ENCODE results near the gene WNT6.

WNT6 gene

GRCh38 chr2:218859556-218859987, at the start of gene WNT6:
Gene WNT6 (plus strand): TSS chr2:218859805. CDS start chr2:218860038, 233 bp downstream.
- no peak for FAIRE-seq
- no peak for DNase-seq (ENCODE audit: insufficient read length, low spot score)

- DNase-seq (ENCODE audit: insufficient read length, low spot score) (no peak), FAIRE-seq (no peak)
These were observed 49.3 kb upstream of the WNT6 start for GRCh38 chr2:218810256-218810655.

- no peak for FAIRE-seq
- no peak for DNase-seq (ENCODE audit: insufficient read length, low spot score)
These were observed 48.2 kb upstream of the WNT6 start for GRCh38 chr2:218811382-218811781.

GRCh38 chr2:218812096-218812815, 47.3 kb upstream of the WNT6 start:
- no peak for DNase-seq (ENCODE audit: insufficient read length, low spot score)
- no peak for FAIRE-seq

GRCh38 chr2:218812861-218813260, 46.7 kb upstream of the WNT6 start:
- FAIRE-seq: no peak
- no peak for DNase-seq (ENCODE audit: insufficient read length, low spot score)

- FAIRE-seq (no peak), DNase-seq (ENCODE audit: insufficient read length, low spot score) (no peak)
These were observed 45.7 kb upstream of the WNT6 start for GRCh38 chr2:218813771-218814460.

- FAIRE-seq (no peak), DNase-seq (ENCODE audit: insufficient read length, low spot score) (no peak)
These were observed 44.9 kb upstream of the WNT6 start for GRCh38 chr2:218814540-218815243.

- FAIRE-seq: no peak
- DNase-seq (ENCODE audit: insufficient read length, low spot score): no peak
These were observed 44.4 kb upstream of the WNT6 start for GRCh38 chr2:218815244-218815637.

- FAIRE-seq: no peak
- DNase-seq (ENCODE audit: insufficient read length, low spot score): no peak
These were observed 44.0 kb upstream of the WNT6 start for GRCh38 chr2:218815649-218816048.

GRCh38 chr2:218816561-218817011, 43.0 kb upstream of the WNT6 start:
- FAIRE-seq: no peak
- no peak for DNase-seq (ENCODE audit: insufficient read length, low spot score)

- DNase-seq (ENCODE audit: insufficient read length, low spot score): no peak
- no peak for FAIRE-seq
These were observed 40.5 kb upstream of the WNT6 start for GRCh38 chr2:218819093-218819492.

GRCh38 chr2:218820746-218821369, 38.7 kb upstream of the WNT6 start:
- FAIRE-seq (no peak), DNase-seq (ENCODE audit: insufficient read length, low spot score) (no peak)

- no peak for FAIRE-seq
- no peak for DNase-seq (ENCODE audit: insufficient read length, low spot score)
These were observed 37.9 kb upstream of the WNT6 start for GRCh38 chr2:218821605-218822211.

GRCh38 chr2:218822622-218823021, 37.0 kb upstream of the WNT6 start:
- DNase-seq (ENCODE audit: insufficient read length, low spot score): no peak
- no peak for FAIRE-seq

GRCh38 chr2:218823196-218823855, 36.3 kb upstream of the WNT6 start:
- FAIRE-seq: no peak
- DNase-seq (ENCODE audit: insufficient read length, low spot score): no peak

GRCh38 chr2:218824004-218824403, 35.6 kb upstream of the WNT6 start:
- no peak for FAIRE-seq
- no peak for DNase-seq (ENCODE audit: insufficient read length, low spot score)

- no peak for DNase-seq (ENCODE audit: insufficient read length, low spot score)
- FAIRE-seq: no peak
These were observed 32.8 kb upstream of the WNT6 start for GRCh38 chr2:218826791-218827190.

- FAIRE-seq (no peak), DNase-seq (ENCODE audit: insufficient read length, low spot score) (no peak)
These were observed 31.7 kb upstream of the WNT6 start for GRCh38 chr2:218827701-218828476.

GRCh38 chr2:218828477-218828778, 31.2 kb upstream of the WNT6 start:
- DNase-seq (ENCODE audit: insufficient read length, low spot score) (no peak), FAIRE-seq (no peak)
